KMS-11 (cell line): Measurements from ENCODE around the gene ANKRD44.
A peak's percentile ranks its signal among the peaks of the same experiment; 100 is the strongest.

Source experiments
- H2AFZ ChIP-seq: fragments of 200-600 bp; sonication (generic); 2 replicates; pipeline ENCODE4 v1.6.1; 2016; ENCODE audit warnings: antibody characterized with exemption, mixed run types, low read depth
- H3K27ac ChIP-seq: fragments of 200-600 bp; sonication (generic); 2 replicates; pipeline ENCODE4 v1.6.1; 2016; ENCODE audit warnings: mild to moderate bottlenecking, mixed run types
- H3K27me3 ChIP-seq: fragments of 200-600 bp; sonication (generic); 2 replicates; pipeline ENCODE4 v1.6.1; 2017; ENCODE audit warnings: mild to moderate bottlenecking, low read depth, mixed run types, moderate library complexity; ENCODE audit not compliant: insufficient read depth
- H3K36me3 ChIP-seq: fragments of 200-600 bp; sonication (generic); 2 replicates; pipeline ENCODE4 v1.6.1; 2017; ENCODE audit warnings: mild to moderate bottlenecking, mixed run types; ENCODE audit not compliant: insufficient read depth
- H3K4me1 ChIP-seq: fragments of 200-600 bp; sonication (generic); 2 replicates; pipeline ENCODE4 v1.6.1; 2016; ENCODE audit warnings: mild to moderate bottlenecking, low read depth, mixed run types; ENCODE audit not compliant: poor library complexity, severe bottlenecking
- H3K4me2 ChIP-seq: fragments of 200-600 bp; sonication (generic); 2 replicates; pipeline ENCODE4 v1.7.0; 2016; ENCODE audit warnings: mild to moderate bottlenecking, mixed run types
- H3K4me3 ChIP-seq: fragments of 200-600 bp; sonication (generic); IDR thresholded peaks from 2 replicates; pipeline ENCODE4 v1.6.1; 2017; ENCODE audit warnings: low read depth, low read length, mixed read lengths; ENCODE audit not compliant: insufficient read depth
- H3K79me2 ChIP-seq: fragments of 200-600 bp; sonication (generic); 2 replicates; pipeline ENCODE4 v1.6.1; 2016; ENCODE audit warnings: low read depth, mixed run types; ENCODE audit not compliant: insufficient read depth
- H3K9ac ChIP-seq: fragments of 200-600 bp; sonication (generic); 2 replicates; pipeline ENCODE4 v1.6.1; 2016; ENCODE audit warnings: mild to moderate bottlenecking, mixed run types
- H4K20me1 ChIP-seq: fragments of 200-600 bp; sonication (generic); 2 replicates; pipeline ENCODE4 v1.6.1; 2016; ENCODE audit warnings: mild to moderate bottlenecking, mixed run types; ENCODE audit not compliant: insufficient read depth
- TF ChIP-seq, protein P1 (sequence below): fragments of 200-600 bp; sonication (generic); conservative IDR thresholded peaks from 2 replicates; pipeline ENCODE4 v1.6.1; 2017; ENCODE audit warnings: low read depth, mild to moderate bottlenecking, antibody characterized with exemption, low read length, moderate library complexity, mixed read lengths

ANKRD44 gene

DNA sequence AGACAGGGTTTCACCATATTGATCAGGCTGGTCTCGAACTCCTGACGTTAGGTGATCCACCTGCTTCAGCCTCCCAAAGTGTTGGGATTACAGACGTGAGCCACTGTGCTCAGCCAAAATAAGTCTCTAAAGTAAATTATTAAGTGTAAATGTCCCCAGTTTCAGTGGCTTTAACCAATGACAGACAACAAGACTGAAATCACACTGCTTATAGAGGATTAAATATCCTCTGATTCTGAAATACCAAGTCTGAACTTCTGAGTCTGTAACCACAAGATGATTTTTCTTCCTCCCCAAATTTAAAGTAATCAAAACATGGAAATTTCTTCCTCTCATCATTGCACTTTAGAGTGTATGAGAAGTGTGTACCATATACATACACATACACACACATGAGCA lies 16.5 kb upstream of the ANKRD44 start:
- H2AFZ ChIP-seq = no peak overlapping the region
- no peaks in the 10 kb centered on the region for H4K20me1 ChIP-seq
- H3K36me3 ChIP-seq = no peaks in the 10 kb centered on the region
- TF ChIP-seq, protein P1, sequence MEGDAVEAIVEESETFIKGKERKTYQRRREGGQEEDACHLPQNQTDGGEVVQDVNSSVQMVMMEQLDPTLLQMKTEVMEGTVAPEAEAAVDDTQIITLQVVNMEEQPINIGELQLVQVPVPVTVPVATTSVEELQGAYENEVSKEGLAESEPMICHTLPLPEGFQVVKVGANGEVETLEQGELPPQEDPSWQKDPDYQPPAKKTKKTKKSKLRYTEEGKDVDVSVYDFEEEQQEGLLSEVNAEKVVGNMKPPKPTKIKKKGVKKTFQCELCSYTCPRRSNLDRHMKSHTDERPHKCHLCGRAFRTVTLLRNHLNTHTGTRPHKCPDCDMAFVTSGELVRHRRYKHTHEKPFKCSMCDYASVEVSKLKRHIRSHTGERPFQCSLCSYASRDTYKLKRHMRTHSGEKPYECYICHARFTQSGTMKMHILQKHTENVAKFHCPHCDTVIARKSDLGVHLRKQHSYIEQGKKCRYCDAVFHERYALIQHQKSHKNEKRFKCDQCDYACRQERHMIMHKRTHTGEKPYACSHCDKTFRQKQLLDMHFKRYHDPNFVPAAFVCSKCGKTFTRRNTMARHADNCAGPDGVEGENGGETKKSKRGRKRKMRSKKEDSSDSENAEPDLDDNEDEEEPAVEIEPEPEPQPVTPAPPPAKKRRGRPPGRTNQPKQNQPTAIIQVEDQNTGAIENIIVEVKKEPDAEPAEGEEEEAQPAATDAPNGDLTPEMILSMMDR = no peak
- no peak overlapping the region for H3K4me2 ChIP-seq
- H3K27ac ChIP-seq = no peak overlapping the region
- no peaks in the 10 kb centered on the region for H3K27me3 ChIP-seq
- H3K4me1 ChIP-seq = peaks cover 15% of the 10 kb centered on the region
- no peaks in the 10 kb centered on the region for H3K79me2 ChIP-seq
- no peak overlapping the region for H3K4me3 ChIP-seq
- no peak overlapping the region for H3K9ac ChIP-seq

DNA sequence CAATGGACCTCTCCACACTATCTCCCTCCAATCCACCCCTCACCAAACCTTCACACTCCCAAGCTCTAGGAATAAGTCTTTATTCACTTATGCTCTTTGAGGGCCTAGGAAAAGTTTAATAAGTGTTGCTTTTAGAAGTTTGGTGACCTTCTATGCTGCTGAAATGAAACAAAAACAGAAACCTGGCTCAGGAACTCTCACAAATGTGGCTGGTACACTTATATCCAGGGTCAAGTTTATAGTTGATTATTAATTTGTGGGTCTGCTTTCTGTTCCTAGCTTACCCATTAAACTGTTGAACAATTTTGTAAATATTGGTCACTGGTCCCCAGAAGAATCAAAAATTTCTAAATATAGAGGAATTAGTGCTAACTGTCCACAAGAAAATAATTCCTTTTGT lies 14.2 kb upstream of the ANKRD44 start:
- H3K36me3 ChIP-seq = no peaks in the 10 kb centered on the region
- H3K27me3 ChIP-seq = no peaks in the 10 kb centered on the region
- H3K4me3 ChIP-seq = no peak overlapping the region
- peaks cover 15% of the 10 kb centered on the region for H3K4me1 ChIP-seq
- H3K79me2 ChIP-seq = no peaks in the 10 kb centered on the region
- H3K9ac ChIP-seq = no peak overlapping the region
- H3K4me2 ChIP-seq = no peak overlapping the region
- TF ChIP-seq, protein P1 = no peak
- H3K27ac ChIP-seq = no peak overlapping the region
- H2AFZ ChIP-seq = peak overlapping the region; percentile 16; the same call in 1 of the 2 replicates
- no peaks in the 10 kb centered on the region for H4K20me1 ChIP-seq

DNA sequence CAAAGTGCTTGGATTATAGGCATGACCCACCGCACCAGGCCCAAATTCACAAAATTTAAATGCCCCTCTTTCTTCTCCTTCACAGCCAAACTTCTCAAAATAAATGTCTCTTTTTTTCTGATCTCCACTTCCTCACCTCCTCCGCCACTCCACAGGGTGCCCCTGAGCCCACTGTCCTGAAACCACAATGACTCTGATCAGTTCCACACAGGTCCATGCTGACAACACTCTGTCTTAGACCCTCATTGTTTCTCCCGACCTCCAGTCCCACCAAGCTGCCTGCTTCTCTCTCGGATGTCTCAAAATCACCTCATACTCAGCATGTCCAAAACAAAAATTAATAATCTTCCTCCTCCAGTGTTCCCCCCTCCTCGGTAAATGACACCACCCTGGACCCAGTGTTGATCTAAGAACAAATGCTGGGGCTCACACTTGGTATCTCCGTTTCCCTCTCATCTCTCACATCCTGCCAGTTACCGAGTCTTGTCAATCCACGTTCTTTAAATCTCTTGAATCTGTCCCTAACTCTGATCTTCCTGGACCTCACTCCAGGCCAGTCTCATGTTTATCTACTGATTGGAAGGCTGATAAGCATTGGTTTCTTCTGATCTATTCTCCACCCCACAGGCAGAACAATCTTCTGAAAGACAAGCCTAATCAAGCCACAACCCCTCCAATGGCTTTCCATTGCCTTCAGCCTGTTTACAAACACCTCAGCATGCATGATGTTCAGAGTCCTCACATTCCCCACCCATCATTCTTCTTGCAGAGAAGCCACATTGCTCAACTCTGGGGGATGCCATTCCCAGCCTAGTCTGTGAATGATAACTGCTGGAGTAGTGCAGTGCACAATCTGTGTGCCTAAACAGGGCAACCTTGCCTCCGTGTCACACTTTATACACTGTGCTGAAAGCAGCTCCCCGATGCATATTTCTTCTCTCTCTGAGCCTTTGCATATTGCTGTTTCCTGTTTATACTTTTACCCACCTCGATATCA lies 12.4 kb upstream of the ANKRD44 start:
- H3K4me2 ChIP-seq = no peak overlapping the region
- TF ChIP-seq, protein P1 = no peak
- H3K27me3 ChIP-seq = no peaks in the 10 kb centered on the region
- H3K4me3 ChIP-seq = no peak overlapping the region
- no peaks in the 10 kb centered on the region for H3K36me3 ChIP-seq
- H4K20me1 ChIP-seq = no peaks in the 10 kb centered on the region
- H3K27ac ChIP-seq = no peak overlapping the region
- peaks cover 15% of the 10 kb centered on the region for H3K4me1 ChIP-seq
- no peaks in the 10 kb centered on the region for H3K79me2 ChIP-seq
- H2AFZ ChIP-seq = no peak overlapping the region
- no peak overlapping the region for H3K9ac ChIP-seq

DNA sequence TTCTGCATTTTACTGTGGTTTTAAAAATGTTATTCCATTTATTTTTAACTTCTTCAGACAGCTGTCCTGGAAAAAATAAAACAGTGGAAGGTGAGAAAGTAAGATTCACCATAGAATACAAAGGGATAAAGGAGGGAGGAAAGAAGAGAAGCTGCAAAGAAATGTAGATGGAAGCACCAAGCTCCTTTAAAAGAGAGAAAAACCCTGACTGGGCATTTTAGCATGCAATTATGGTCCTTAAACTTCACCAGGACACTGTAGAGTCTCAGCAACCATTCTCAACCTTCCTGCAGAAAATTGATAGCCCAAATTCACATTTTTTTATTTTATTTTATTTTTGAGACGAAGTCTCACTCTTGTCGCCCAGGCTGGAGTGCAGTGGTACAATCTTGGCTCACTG lies 11.6 kb upstream of the ANKRD44 start:
- no peak overlapping the region for H3K9ac ChIP-seq
- H3K4me3 ChIP-seq = no peak overlapping the region
- H3K4me1 ChIP-seq = peaks cover 9% of the 10 kb centered on the region
- no peak overlapping the region for H2AFZ ChIP-seq
- no peaks in the 10 kb centered on the region for H3K79me2 ChIP-seq
- H3K27ac ChIP-seq = no peak overlapping the region
- H3K27me3 ChIP-seq = no peaks in the 10 kb centered on the region
- TF ChIP-seq, protein P1 = no peak
- no peaks in the 10 kb centered on the region for H4K20me1 ChIP-seq
- no peak overlapping the region for H3K4me2 ChIP-seq
- H3K36me3 ChIP-seq = no peaks in the 10 kb centered on the region
